H9 (cell line): ENCODE data around the gene CLMP. TPM values are rescaled to one million over a fixed set of nuclear protein-coding genes. Genes with fewer than 3 reads are reported as not detected.

Source experiments
- DNase-seq: peaks from one replicate; pipeline ENCODE4 v3.0.0-alpha.2; 2017
- H2AFZ ChIP-seq: one replicate; pipeline ENCODE4 v1.6.1; 2013; ENCODE audit warnings: mild to moderate bottlenecking, low read length, control low read depth, moderate library complexity
- H2AK5ac ChIP-seq: 2 replicates; pipeline ENCODE4 v1.6.1; 2013; ENCODE audit warnings: low read length, control low read depth, mixed read lengths; ENCODE audit not compliant: insufficient read length
- H2BK120ac ChIP-seq: one replicate; pipeline ENCODE4 v1.6.1; 2013; ENCODE audit warnings: low read depth, mild to moderate bottlenecking, low read length, control low read depth, inconsistent platforms; ENCODE audit not compliant: poor library complexity, severe bottlenecking
- H2BK12ac ChIP-seq: 2 replicates; pipeline ENCODE4 v1.6.1; 2013; ENCODE audit warnings: low read length, control low read depth, mixed read lengths, low read depth; ENCODE audit not compliant: insufficient read length
- H2BK15ac ChIP-seq: 2 replicates; pipeline ENCODE4 v1.6.1; 2013; ENCODE audit warnings: low read depth, low read length, control low read depth
- H2BK20ac ChIP-seq: one replicate; pipeline ENCODE4 v1.6.1; 2013; ENCODE audit warnings: low read depth, mild to moderate bottlenecking, low read length, control low read depth, inconsistent platforms; ENCODE audit not compliant: poor library complexity, severe bottlenecking
- H2BK5ac ChIP-seq: 2 replicates; pipeline ENCODE4 v1.6.1; 2013; ENCODE audit warnings: low read length, control low read depth, mixed read lengths; ENCODE audit not compliant: insufficient read length
- H3K14ac ChIP-seq: 2 replicates; pipeline ENCODE4 v1.6.1; 2013; ENCODE audit warnings: low read length, control low read depth; ENCODE audit not compliant: insufficient read depth
- H3K18ac ChIP-seq: 2 replicates; pipeline ENCODE4 v1.6.1; 2013; ENCODE audit warnings: low read depth, mild to moderate bottlenecking, mixed read lengths, low read length, control low read depth; ENCODE audit not compliant: insufficient read length
- H3K23ac ChIP-seq: 2 replicates; pipeline ENCODE4 v1.6.1; 2013; ENCODE audit warnings: low read length, control low read depth, mixed read lengths, low read depth; ENCODE audit not compliant: insufficient read length
- H3K23me2 ChIP-seq: 2 replicates; pipeline ENCODE4 v1.6.1; 2013; ENCODE audit warnings: low read depth, mild to moderate bottlenecking, mixed read lengths, low read length, control low read depth; ENCODE audit not compliant: insufficient read length, poor library complexity, severe bottlenecking
- H3K27ac ChIP-seq: 2 replicates; pipeline ENCODE4 v1.5.1; 2013; ENCODE audit warnings: low read length, control low read depth, mixed read lengths, low read depth; ENCODE audit not compliant: insufficient read length
- H3K27me3 ChIP-seq: 2 replicates; pipeline ENCODE4 v1.6.1; 2013; ENCODE audit warnings: low read length, control low read depth, inconsistent platforms; ENCODE audit not compliant: insufficient read depth
- H3K4ac ChIP-seq: 2 replicates; pipeline ENCODE4 v1.6.1; 2013; ENCODE audit warnings: low read depth, mild to moderate bottlenecking, control low read depth, inconsistent platforms, low read length, moderate library complexity
- H3K4me1 ChIP-seq: 2 replicates; pipeline ENCODE4 v1.6.1; 2013; ENCODE audit warnings: low read length, control low read depth, inconsistent platforms; ENCODE audit not compliant: insufficient read depth
- H3K4me2 ChIP-seq: 2 replicates; pipeline ENCODE4 v1.6.1; 2013; ENCODE audit warnings: low read length, control low read depth, mixed read lengths; ENCODE audit not compliant: insufficient read length, insufficient read depth
- H3K56ac ChIP-seq: 2 replicates; pipeline ENCODE4 v1.6.1; 2013; ENCODE audit warnings: low read depth, mild to moderate bottlenecking, mixed read lengths, low read length, control low read depth; ENCODE audit not compliant: insufficient read length
- H3K79me1 ChIP-seq: 2 replicates; pipeline ENCODE4 v1.6.1; 2013; ENCODE audit warnings: low read depth, mild to moderate bottlenecking, moderate library complexity, low read length, control low read depth, inconsistent platforms; ENCODE audit not compliant: insufficient read depth, poor library complexity, severe bottlenecking
- H3K79me2 ChIP-seq: 2 replicates; pipeline ENCODE4 v1.6.1; 2013; ENCODE audit warnings: low read length, control low read depth, inconsistent platforms; ENCODE audit not compliant: insufficient read depth
- H3K9ac ChIP-seq: 2 replicates; pipeline ENCODE4 v1.6.1; 2013; ENCODE audit warnings: low read length, control low read depth, mixed read lengths; ENCODE audit not compliant: insufficient read length; ENCODE audit errors: extremely low read depth
- H3K9me3 ChIP-seq: one replicate; pipeline ENCODE4 v1.6.1; 2013; ENCODE audit warnings: low read depth, low read length, inconsistent platforms; ENCODE audit not compliant: control insufficient read depth
- H3T11ph ChIP-seq: one replicate; pipeline ENCODE4 v1.6.1; 2013; ENCODE audit warnings: mild to moderate bottlenecking, low read length, control low read depth, inconsistent platforms
- H4K20me1 ChIP-seq: one replicate; pipeline ENCODE4 v1.6.1; 2013; ENCODE audit not compliant: control insufficient read depth, insufficient read length, insufficient read depth
- H4K5ac ChIP-seq: 2 replicates; pipeline ENCODE4 v1.6.1; 2013; ENCODE audit warnings: low read depth, mild to moderate bottlenecking, mixed read lengths, low read length, control low read depth; ENCODE audit not compliant: insufficient read length
- H4K8ac ChIP-seq: replicated peaks from 2 replicates; pipeline ENCODE4 v1.6.1; 2013; ENCODE audit warnings: low read length, control low read depth, mixed read lengths, low read depth; ENCODE audit not compliant: insufficient read length
- H4K91ac ChIP-seq: 2 replicates; pipeline ENCODE4 v1.6.1; 2013; ENCODE audit warnings: low read depth, mild to moderate bottlenecking, moderate library complexity, mixed read lengths, low read length, control low read depth; ENCODE audit not compliant: insufficient read length
- H3K27ac Mint-ChIP-seq, 3 experiments: 2 replicates in 2 of 3; 3 replicates in 1 of 3; pipeline ENCODE4 v1.8.0; 2020 to 2021; ENCODE audit warnings: mixed read lengths in 3 of 3, mild to moderate bottlenecking in 1 of 3, moderate library complexity in 1 of 3
- H3K27me3 Mint-ChIP-seq: 2 replicates; pipeline ENCODE4 v1.8.0; 2021; ENCODE audit warnings: low read depth, mild to moderate bottlenecking, moderate library complexity, mixed read lengths
- H3K36me3 Mint-ChIP-seq, 3 experiments: 2 replicates in 2 of 3; 3 replicates in 1 of 3; pipeline ENCODE4 v1.8.0; 2020 to 2021; ENCODE audit warnings: low read depth in 3 of 3, mixed read lengths in 3 of 3; ENCODE audit not compliant: insufficient read depth in 1 of 3
- H3K4me1 Mint-ChIP-seq, 2 experiments: 2 replicates each; pipeline ENCODE4 v1.8.0; 2020; ENCODE audit warnings: mixed read lengths in 2 of 2
- H3K4me3 Mint-ChIP-seq, 2 experiments: 2 replicates in 1 of 2; 3 replicates in 1 of 2; pipeline ENCODE4 v1.8.0; 2020 to 2021; ENCODE audit warnings: mild to moderate bottlenecking in 2 of 2, mixed read lengths in 2 of 2, moderate library complexity in 1 of 2
- H3K9me3 Mint-ChIP-seq, 2 experiments: 2 replicates in 1 of 2; 3 replicates in 1 of 2; pipeline ENCODE4 v1.8.0; 2020; ENCODE audit warnings: mild to moderate bottlenecking in 2 of 2, mixed read lengths in 2 of 2, moderate library complexity in 1 of 2
- WGBS: extraction: QIAGEN DNeasy Blood & Tissue Kit; methylation state at CpG from one replicate; pipeline ENCODE4 v1.1.7; 2013; ENCODE audit warnings: missing lambda C conversion rate, low lambda C conversion rate, mixed read lengths; ENCODE audit not compliant: insufficient read length; ENCODE audit errors: extremely low coverage; 5-methylcytosine and 5-hydroxymethylcytosine counted together
- total RNA-seq: library from RNA; stranded (reverse); gene quantifications from 2 replicates; pipeline ENCODE4 v1.2.1, GENCODE V29; 2021
- TF ChIP-seq, protein P1 (sequence below): fragments of 200-600 bp; sonication (generic); conservative IDR thresholded peaks from 3 replicates; pipeline ENCODE4 v1.8.0; 2021; ENCODE audit warnings: antibody characterized with exemption, mild to moderate bottlenecking

Gene CLMP
- total RNA-seq, 1 experiment from 2014 or later, result 13.8 TPM

DNA sequence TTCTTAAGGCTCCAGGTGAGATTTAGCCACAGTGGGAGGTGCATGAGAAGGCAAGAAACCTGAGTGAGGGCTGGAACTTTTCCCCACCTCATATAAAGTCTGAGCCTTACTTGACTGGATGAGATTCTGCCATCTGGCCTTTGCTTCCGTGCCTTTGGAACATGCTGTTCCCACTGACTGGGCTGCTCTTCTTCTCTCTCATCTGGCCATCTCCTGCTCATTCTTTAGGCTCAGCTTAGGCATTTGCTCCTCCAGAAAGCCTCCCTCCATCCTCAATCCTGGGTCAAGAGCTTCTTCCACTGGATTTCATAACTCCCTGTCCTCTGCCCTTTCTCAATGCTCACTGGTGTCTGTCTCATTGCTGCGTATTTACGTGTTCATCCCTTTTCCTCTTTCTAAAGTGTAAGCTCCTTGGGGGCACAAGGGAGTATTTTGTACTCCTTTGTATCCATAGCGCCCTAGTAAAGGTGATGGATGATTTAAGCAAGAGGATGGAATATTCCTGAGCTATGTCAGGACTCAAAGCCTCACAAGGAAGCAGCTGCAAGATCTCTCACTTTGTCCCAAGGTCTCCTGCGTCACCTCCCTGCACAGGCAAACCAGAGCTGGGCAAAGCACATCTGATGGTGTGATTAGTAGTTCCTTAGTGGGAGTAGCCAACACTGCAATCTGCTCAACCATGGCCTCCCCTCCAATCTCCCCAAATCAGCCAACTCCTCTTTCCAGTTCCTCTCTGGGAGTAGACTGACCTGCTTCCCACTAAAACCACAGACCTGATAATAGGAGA is 148.4 kb downstream of the CLMP start:
- Mint-ChIP-seq H3K4me3 (no peak overlapping the region), H3K27ac (no peak overlapping the region), H3K9me3 (no peaks in the 10 kb centered on the region), H3K27me3 (no peaks in the 10 kb centered on the region), H3K36me3 (no peaks in the 10 kb centered on the region), H3K4me1 (no peaks in the 10 kb centered on the region)
- no peak overlapping the region for H2BK12ac ChIP-seq
- no peaks in the 10 kb centered on the region for H3K79me1 ChIP-seq
- no peak overlapping the region for H2BK15ac ChIP-seq
- DNase-seq, result no peak
- TF ChIP-seq, protein P1, sequence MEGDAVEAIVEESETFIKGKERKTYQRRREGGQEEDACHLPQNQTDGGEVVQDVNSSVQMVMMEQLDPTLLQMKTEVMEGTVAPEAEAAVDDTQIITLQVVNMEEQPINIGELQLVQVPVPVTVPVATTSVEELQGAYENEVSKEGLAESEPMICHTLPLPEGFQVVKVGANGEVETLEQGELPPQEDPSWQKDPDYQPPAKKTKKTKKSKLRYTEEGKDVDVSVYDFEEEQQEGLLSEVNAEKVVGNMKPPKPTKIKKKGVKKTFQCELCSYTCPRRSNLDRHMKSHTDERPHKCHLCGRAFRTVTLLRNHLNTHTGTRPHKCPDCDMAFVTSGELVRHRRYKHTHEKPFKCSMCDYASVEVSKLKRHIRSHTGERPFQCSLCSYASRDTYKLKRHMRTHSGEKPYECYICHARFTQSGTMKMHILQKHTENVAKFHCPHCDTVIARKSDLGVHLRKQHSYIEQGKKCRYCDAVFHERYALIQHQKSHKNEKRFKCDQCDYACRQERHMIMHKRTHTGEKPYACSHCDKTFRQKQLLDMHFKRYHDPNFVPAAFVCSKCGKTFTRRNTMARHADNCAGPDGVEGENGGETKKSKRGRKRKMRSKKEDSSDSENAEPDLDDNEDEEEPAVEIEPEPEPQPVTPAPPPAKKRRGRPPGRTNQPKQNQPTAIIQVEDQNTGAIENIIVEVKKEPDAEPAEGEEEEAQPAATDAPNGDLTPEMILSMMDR, result no peak
- H3K23ac ChIP-seq, result peak overlapping the region; percentile 24
- no peak overlapping the region for H3K4me2 ChIP-seq
- H3K79me2 ChIP-seq, result no peaks in the 10 kb centered on the region
- no peak overlapping the region for H3K56ac ChIP-seq
- H2BK20ac ChIP-seq, result no peak overlapping the region
- no peaks in the 10 kb centered on the region for H3K23me2 ChIP-seq
- no peak overlapping the region for H2BK5ac ChIP-seq
- H3T11ph ChIP-seq, result no peak overlapping the region
- H3K4me1 ChIP-seq, result no peaks in the 10 kb centered on the region
- H2AK5ac ChIP-seq, result no peak overlapping the region
- no peak overlapping the region for H2BK120ac ChIP-seq
- H3K9ac ChIP-seq, result no peak overlapping the region
- no CpG with 5 or more reads among the region's 5 CpGs for WGBS
- no peak overlapping the region for H3K18ac ChIP-seq
- no peak overlapping the region for H4K5ac ChIP-seq
- H3K27me3 ChIP-seq, result no peaks in the 10 kb centered on the region; the same call in 1 of the 2 replicates
- H4K91ac ChIP-seq, result no peak overlapping the region
- H4K20me1 ChIP-seq, result no peaks in the 10 kb centered on the region
- no peak overlapping the region for H3K27ac ChIP-seq
- peak overlapping the region; percentile 13 for H4K8ac ChIP-seq
- no peak overlapping the region for H3K4ac ChIP-seq
- no peak overlapping the region for H3K14ac ChIP-seq
- no peaks in the 10 kb centered on the region for H3K9me3 ChIP-seq
- no peak overlapping the region for H2AFZ ChIP-seq
